Tibial artery (tissue), 4 donors: ENCODE data around the gene CERS6.

Source experiments
- DNase-seq, 2 donors: peaks; one replicate each; pipeline ENCODE4 v3.0.0-alpha.2; 2019
- H3K27ac ChIP-seq, 2 donors: fragments of 200-600 bp; sonication (generic) in 1 of 2; 1 replicate in 1 of 2; 2 replicates in 1 of 2; pipeline ENCODE4 v1.5.1; 2018 to 2019; ENCODE audit warnings: mild to moderate bottlenecking in 1 of 2
- H3K27me3 ChIP-seq, 2 donors: fragments of 200-600 bp; sonication (generic) in 1 of 2; one replicate each; pipeline versions ENCODE4 v1.5.1 to v1.6.0; 2016 to 2019
- H3K36me3 ChIP-seq, 3 donors: fragments of 200-600 bp; sonication (generic) in 2 of 3; one replicate each; pipeline ENCODE4 v1.5.1; 2016 to 2019; ENCODE audit warnings: mild to moderate bottlenecking in 2 of 3
- H3K4me1 ChIP-seq, 4 donors: fragments of 200-600 bp; sonication (generic) in 2 of 4; 1 replicate in 3 of 4; 2 replicates in 1 of 4; pipeline ENCODE4 v1.5.1; 2016 to 2019
- H3K4me3 ChIP-seq, 2 donors: fragments of 200-600 bp; sonication (generic) in 1 of 2; 1 replicate in 1 of 2; 2 replicates in 1 of 2; pipeline ENCODE4 v1.5.1; 2018 to 2019; ENCODE audit warnings: mild to moderate bottlenecking in 2 of 2
- H3K9me3 ChIP-seq, 3 donors: fragments of 200-600 bp; sonication (generic) in 1 of 3; one replicate each; pipeline ENCODE4 v1.5.1; 2016 to 2019
- CTCF ChIP-seq, 2 experiments: fragments of 200-600 bp in 1 of 2; fragments of 450-650 bp in 1 of 2; IDR thresholded peaks; one replicate each; pipeline ENCODE4 v1.5.1; 2017 to 2019; ENCODE audit warnings: antibody characterized with exemption in 2 of 2, mild to moderate bottlenecking in 1 of 2, moderate library complexity in 1 of 2
- intact Hi-C: fragments of 100-400 bp; cut with DNase I; formaldehyde crosslinking; loops from one replicate; pipeline ENCODE4 v1.15.0; 2023; ENCODE audit warnings: low total_unique reads

Gene CERS6

GRCh38 chr2:168773719-168774521 is 317.8 kb downstream of the CERS6 start:
- TF ChIP-seq CTCF (IDR thresholded peaks at IDR 0.05): peak in 1 of 2 experiments; percentile 32
- Histone ChIP-seq H3K27ac (no peak overlapping the region), H3K36me3 (peaks cover 0 to 14% (median 5%) of the 10 kb centered on the region in 3 donors), H3K9me3 (peaks cover 0 to 6% (median 0%) of the 10 kb centered on the region in 3 donors), H3K4me3 (no peak overlapping the region), H3K4me1 (no peaks in the 10 kb centered on the region), H3K27me3 (no peaks in the 10 kb centered on the region)
- intact Hi-C loops: no loop called here
- DNase-seq: peak in 1 of 2 donors; percentile 25

- intact Hi-C loops: no loop called here
- Histone ChIP-seq H3K36me3 (peaks cover 0 to 5% (median 5%) of the 10 kb centered on the region in 3 donors), H3K27me3 (no peaks in the 10 kb centered on the region), H3K4me3 (no peak overlapping the region), H3K27ac (no peak overlapping the region), H3K4me1 (no peaks in the 10 kb centered on the region), H3K9me3 (peaks cover 0 to 6% (median 0%) of the 10 kb centered on the region in 3 donors)
- DNase-seq: no peak
- no peak for TF ChIP-seq CTCF (IDR thresholded peaks at IDR 0.05)
These were observed 319.8 kb downstream of the CERS6 start for GRCh38 chr2:168775837-168776236.

- Histone ChIP-seq H3K36me3 (no peaks in the 10 kb centered on the region), H3K4me1 (no peaks in the 10 kb centered on the region), H3K4me3 (no peak overlapping the region), H3K9me3 (peaks cover 0 to 6% (median 0%) of the 10 kb centered on the region in 3 donors), H3K27ac (no peak overlapping the region), H3K27me3 (no peaks in the 10 kb centered on the region)
- no peak for DNase-seq
- TF ChIP-seq CTCF (IDR thresholded peaks at IDR 0.05): no peak
- intact Hi-C loops: no loop called here
These were observed 324.6 kb downstream of the CERS6 start for GRCh38 chr2:168780669-168781071.

- no peak for TF ChIP-seq CTCF (IDR thresholded peaks at IDR 0.05)
- Histone ChIP-seq H3K27me3 (no peaks in the 10 kb centered on the region), H3K27ac (no peak overlapping the region), H3K4me3 (no peak overlapping the region), H3K36me3 (no peaks in the 10 kb centered on the region), H3K4me1 (no peaks in the 10 kb centered on the region), H3K9me3 (peaks cover 0 to under 1% (median 0%) of the 10 kb centered on the region in 3 donors)
- DNase-seq: no peak
- intact Hi-C loops: no loop called here
These were observed 325.2 kb downstream of the CERS6 start for GRCh38 chr2:168781191-168781817.

- no peaks in the 10 kb centered on the region for H3K9me3 ChIP-seq
- H3K4me3 ChIP-seq: no peak overlapping the region
- no peak for TF ChIP-seq CTCF (IDR thresholded peaks at IDR 0.05)
- no peaks in the 10 kb centered on the region for H3K27me3 ChIP-seq
- intact Hi-C loops: no loop called here
- H3K36me3 ChIP-seq: no peaks in the 10 kb centered on the region
- no peak for DNase-seq
- no peaks in the 10 kb centered on the region for H3K4me1 ChIP-seq
- H3K27ac ChIP-seq: no peak overlapping the region
These were observed 326.2 kb downstream of the CERS6 start for GRCh38 chr2:168782271-168782670.
